ENCODE measurements around the gene PARP6. TPM values are rescaled to one million over a fixed set of nuclear protein-coding genes. Genes with fewer than 3 reads are reported as not detected.

PARP6 gene
- total and polyA plus RNA-seq, 9 donors, result 44.5 to 97.4 (median 70.0) TPM

DNA sequence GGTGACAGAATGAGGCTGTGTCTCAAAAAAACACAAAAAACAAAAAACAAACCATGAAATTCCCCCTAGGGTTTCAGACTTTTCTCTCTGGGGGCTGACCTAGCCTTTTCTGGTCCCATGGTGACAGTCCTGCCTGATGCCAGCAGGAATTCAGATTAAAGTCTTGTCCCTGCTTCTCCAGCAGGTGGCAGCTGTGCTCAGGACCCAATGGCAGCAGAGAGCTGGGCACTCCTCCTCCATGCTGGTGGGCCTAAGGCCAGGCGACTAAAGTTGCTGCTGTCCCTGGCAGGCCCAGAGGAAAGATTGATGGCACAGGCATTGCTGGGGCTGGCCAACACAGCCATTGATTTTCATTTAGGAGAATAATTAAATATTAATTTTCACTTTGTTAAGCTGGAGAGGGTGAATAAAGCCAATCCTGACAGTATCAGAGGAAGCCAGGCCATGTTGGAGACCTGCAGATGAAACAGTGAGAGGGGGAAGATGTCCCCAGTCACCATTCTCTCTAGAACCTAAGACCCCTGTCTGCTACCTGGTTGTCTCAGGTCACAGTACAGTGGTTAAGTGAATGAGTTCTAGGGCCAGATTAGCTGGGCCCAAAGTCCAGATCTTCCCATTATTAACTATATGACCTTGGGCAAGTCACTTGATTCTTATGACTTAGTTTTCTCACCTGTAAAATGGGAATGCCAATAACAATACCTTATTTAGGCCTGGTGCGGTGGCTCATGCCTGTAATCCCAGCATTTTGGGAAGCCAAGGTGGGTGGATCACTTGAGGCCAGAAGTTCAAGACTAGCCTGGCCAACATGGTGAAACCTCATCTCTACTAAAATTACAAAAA is 40.5 kb upstream of the PARP6 start:
- 57 to 65% (median 63%) methylated on average over 2 of the region's 2 CpGs for WGBS, 3 donors
- intact Hi-C loops (cut with DNase I), result no loop called here
- peak in 3 of 5 donors; percentile 31 to 52 (median 37) for DNase-seq
- H3K27me3 ChIP-seq, result no peaks in the 10 kb centered on the region
- H3K4me3 ChIP-seq, result no peak overlapping the region
- H3K9me3 ChIP-seq, result no peaks in the 10 kb centered on the region
- no peaks in the 10 kb centered on the region for H3K4me1 ChIP-seq (ENCODE audit: insufficient read depth)
- TF ChIP-seq, protein P1, sequence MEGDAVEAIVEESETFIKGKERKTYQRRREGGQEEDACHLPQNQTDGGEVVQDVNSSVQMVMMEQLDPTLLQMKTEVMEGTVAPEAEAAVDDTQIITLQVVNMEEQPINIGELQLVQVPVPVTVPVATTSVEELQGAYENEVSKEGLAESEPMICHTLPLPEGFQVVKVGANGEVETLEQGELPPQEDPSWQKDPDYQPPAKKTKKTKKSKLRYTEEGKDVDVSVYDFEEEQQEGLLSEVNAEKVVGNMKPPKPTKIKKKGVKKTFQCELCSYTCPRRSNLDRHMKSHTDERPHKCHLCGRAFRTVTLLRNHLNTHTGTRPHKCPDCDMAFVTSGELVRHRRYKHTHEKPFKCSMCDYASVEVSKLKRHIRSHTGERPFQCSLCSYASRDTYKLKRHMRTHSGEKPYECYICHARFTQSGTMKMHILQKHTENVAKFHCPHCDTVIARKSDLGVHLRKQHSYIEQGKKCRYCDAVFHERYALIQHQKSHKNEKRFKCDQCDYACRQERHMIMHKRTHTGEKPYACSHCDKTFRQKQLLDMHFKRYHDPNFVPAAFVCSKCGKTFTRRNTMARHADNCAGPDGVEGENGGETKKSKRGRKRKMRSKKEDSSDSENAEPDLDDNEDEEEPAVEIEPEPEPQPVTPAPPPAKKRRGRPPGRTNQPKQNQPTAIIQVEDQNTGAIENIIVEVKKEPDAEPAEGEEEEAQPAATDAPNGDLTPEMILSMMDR (IDR thresholded peaks at IDR 0.05), result no peak
- TF ChIP-seq EP300 (IDR thresholded peaks at IDR 0.05) (no peak), POLR2A (IDR thresholded peaks at IDR 0.05) (no peak)
- no peak overlapping the region for H3K27ac ChIP-seq
- H3K36me3 ChIP-seq, result no peaks in the 10 kb centered on the region

DNA sequence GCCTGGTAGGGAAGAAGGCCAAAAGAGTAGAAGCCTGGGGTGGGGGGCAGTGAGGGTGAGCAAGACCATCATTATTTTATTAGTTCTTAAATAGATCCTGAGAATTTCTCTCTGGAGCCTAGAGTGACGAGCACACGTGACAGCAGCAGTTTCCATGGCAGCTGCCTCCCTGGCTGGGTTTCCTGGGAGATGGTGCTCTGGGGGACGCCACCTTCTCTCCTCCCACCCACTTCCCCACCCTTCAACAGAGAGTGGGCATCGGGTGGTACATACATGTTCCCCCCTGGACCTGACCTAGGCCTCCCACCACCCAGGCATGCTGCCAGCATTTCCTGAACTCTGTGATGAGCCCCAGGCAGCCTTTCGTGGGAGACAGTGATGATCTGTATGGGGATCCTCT is 34.7 kb upstream of the PARP6 start:
- no peaks in the 10 kb centered on the region for H3K9me3 ChIP-seq
- H3K27me3 ChIP-seq, result no peaks in the 10 kb centered on the region
- no peak overlapping the region for H3K4me3 ChIP-seq
- WGBS, 3 donors, result 68 to 75% (median 70%) methylated on average over 5 of the region's 5 CpGs
- intact Hi-C loops (cut with DNase I), result no loop called here
- H3K4me1 ChIP-seq (ENCODE audit: insufficient read depth), result no peaks in the 10 kb centered on the region
- TF ChIP-seq EP300 (IDR thresholded peaks at IDR 0.05), result no peak
- TF ChIP-seq, protein P1 (IDR thresholded peaks at IDR 0.05), result no peak
- no peak for TF ChIP-seq POLR2A (IDR thresholded peaks at IDR 0.05)
- H3K27ac ChIP-seq, result no peak overlapping the region
- no peak for DNase-seq
- no peaks in the 10 kb centered on the region for H3K36me3 ChIP-seq

DNA sequence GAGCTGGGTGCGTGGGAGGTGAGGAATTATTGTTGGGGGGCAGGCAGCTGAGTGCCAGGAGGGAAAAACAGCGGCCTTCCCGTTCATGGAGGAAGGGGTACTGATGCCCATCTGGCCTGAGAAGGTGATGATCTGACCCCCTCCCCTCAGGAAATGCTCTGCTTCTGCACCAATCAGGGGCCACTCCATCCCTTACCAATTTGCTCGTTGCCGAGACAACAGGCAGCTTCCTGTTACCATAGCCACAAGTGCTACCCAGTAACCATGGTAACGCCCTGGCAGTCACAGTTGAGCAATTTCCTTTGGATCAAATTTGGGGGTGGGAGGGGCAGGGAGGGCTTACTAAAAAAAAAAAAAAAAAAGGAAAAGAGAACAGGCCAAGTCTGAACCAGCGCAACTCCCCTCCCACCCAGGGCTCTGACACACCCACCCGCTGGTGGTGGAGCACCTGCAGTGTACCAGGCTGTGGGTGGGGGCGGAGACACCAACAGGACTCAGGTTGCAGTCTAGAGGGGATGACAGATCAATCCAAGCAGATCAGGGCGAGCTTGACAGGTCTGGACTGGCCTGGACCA is 33.9 kb upstream of the PARP6 start:
- WGBS, 3 donors, result 69 to 77% (median 74%) methylated on average over 10 of the region's 10 CpGs
- TF ChIP-seq, protein P1 (IDR thresholded peaks at IDR 0.05), result no peak
- TF ChIP-seq POLR2A (IDR thresholded peaks at IDR 0.05) (no peak), EP300 (IDR thresholded peaks at IDR 0.05) (no peak)
- Histone ChIP-seq H3K4me1 (ENCODE audit: insufficient read depth) (no peaks in the 10 kb centered on the region), H3K9me3 (no peaks in the 10 kb centered on the region), H3K4me3 (no peak overlapping the region), H3K27me3 (no peaks in the 10 kb centered on the region), H3K27ac (no peak overlapping the region), H3K36me3 (no peaks in the 10 kb centered on the region)
- DNase-seq, result no peak
- intact Hi-C loops (cut with DNase I), result no loop called here

- Histone ChIP-seq H3K27ac (no peak overlapping the region), H3K36me3 (no peaks in the 10 kb centered on the region), H3K9me3 (no peaks in the 10 kb centered on the region), H3K4me3 (no peak overlapping the region), H3K4me1 (ENCODE audit: insufficient read depth) (no peaks in the 10 kb centered on the region), H3K27me3 (no peaks in the 10 kb centered on the region)
- 91 to 92% (median 92%) methylated on average over 7 of the region's 7 CpGs for WGBS, 3 donors
- intact Hi-C loops (cut with DNase I), result no loop called here
- DNase-seq, result no peak
- TF ChIP-seq, protein P1 (IDR thresholded peaks at IDR 0.05), result no peak
These were observed 32.2 kb upstream of the PARP6 start for GRCh38 chr15:72304596-72304995.

All from ovary (tissue), 9 donors.